ENCODE measurements around the gene RCOR2. TPM values are rescaled to one million over a fixed set of nuclear protein-coding genes. Genes with fewer than 3 reads are reported as not detected.
A peak's percentile ranks its signal among the peaks of the same experiment; 100 is the strongest.

RCOR2 gene
- total RNA-seq, 1 donor from 2014 or later = 2.6 TPM

DNA sequence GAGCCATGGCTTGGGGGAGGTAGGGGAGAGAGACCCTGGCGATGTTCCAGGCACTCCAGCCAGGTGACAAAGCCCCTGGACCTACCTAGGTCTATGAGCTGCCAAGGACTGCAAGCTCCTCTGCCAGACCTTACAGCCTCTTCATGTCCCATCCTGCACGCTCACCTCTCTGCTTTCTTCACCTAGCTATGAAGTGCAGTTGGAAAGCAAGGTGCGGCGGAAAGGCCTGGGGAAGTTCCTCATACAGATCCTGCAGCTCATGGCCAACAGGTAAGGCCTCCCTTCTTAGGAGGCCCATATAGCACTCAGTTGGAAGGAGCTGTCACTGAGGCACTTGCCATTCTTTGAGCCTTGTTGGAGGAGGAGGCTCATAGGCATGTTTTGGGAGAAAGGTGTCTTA lies 35.6 kb upstream of the RCOR2 start:
- peaks cover 33% of the 10 kb centered on the region for H3K36me3 Mint-ChIP-seq (ENCODE audit: unreplicated experiment)
- no peaks in the 10 kb centered on the region for H3K9me3 Mint-ChIP-seq (ENCODE audit: unreplicated experiment)
- no peaks in the 10 kb centered on the region for H3K27me3 Mint-ChIP-seq (ENCODE audit: unreplicated experiment)
- no peak overlapping the region for H3K4me3 Mint-ChIP-seq (ENCODE audit: unreplicated experiment)
- TF ChIP-seq CTCF (IDR thresholded peaks at IDR 0.05) = no peak
- H3K27ac Mint-ChIP-seq (ENCODE audit: unreplicated experiment) = no peak overlapping the region
- DNase-seq (ENCODE audit: extremely low spot score, unreplicated experiment) = no peak
- H3K4me1 Mint-ChIP-seq (ENCODE audit: unreplicated experiment) = peaks cover 8% of the 10 kb centered on the region

GRCh38 chr11:63951779-63952536 lies 35.0 kb upstream of the RCOR2 start:
- H3K27me3 Mint-ChIP-seq (ENCODE audit: unreplicated experiment) = no peaks in the 10 kb centered on the region
- peaks cover 8% of the 10 kb centered on the region for H3K4me1 Mint-ChIP-seq (ENCODE audit: unreplicated experiment)
- no peak for TF ChIP-seq CTCF (IDR thresholded peaks at IDR 0.05)
- H3K4me3 Mint-ChIP-seq (ENCODE audit: unreplicated experiment) = no peak overlapping the region
- DNase-seq (ENCODE audit: extremely low spot score, unreplicated experiment) = no peak
- peaks cover 33% of the 10 kb centered on the region for H3K36me3 Mint-ChIP-seq (ENCODE audit: unreplicated experiment)
- no peak overlapping the region for H3K27ac Mint-ChIP-seq (ENCODE audit: unreplicated experiment)
- no peaks in the 10 kb centered on the region for H3K9me3 Mint-ChIP-seq (ENCODE audit: unreplicated experiment)

GRCh38 chr11:63945477-63946163 lies 28.7 kb upstream of the RCOR2 start:
- H3K27ac Mint-ChIP-seq (ENCODE audit: unreplicated experiment) = peak overlapping the region; percentile 31
- H3K4me3 Mint-ChIP-seq (ENCODE audit: unreplicated experiment) = no peak overlapping the region

DNA sequence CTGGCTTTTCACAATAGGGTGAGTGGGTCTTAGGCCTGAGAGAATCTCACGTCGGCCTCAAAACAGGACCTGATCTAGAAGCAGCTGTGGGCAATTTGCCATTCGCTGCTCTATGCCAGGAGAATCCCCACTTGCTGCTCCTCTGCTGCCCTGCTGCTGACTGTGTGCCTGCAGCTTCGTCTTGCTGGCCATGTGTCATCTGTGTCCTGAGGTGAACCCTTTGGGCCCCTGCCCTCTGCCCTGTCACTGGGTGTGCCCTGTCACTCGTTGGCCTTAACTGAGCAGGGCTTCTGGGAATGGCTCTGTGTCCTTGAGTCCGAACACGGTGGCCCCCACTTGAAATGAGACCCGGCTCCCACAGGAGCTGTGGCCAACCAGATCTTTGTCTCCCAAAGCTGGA lies 28.0 kb upstream of the RCOR2 start:
- TF ChIP-seq CTCF (IDR thresholded peaks at IDR 0.05) = no peak
- Mint-ChIP-seq H3K4me1 (ENCODE audit: unreplicated experiment) (peaks cover 22% of the 10 kb centered on the region), H3K9me3 (ENCODE audit: unreplicated experiment) (no peaks in the 10 kb centered on the region), H3K27ac (ENCODE audit: unreplicated experiment) (peak overlapping the region; percentile 23), H3K36me3 (ENCODE audit: unreplicated experiment) (no peaks in the 10 kb centered on the region), H3K27me3 (ENCODE audit: unreplicated experiment) (no peaks in the 10 kb centered on the region), H3K4me3 (ENCODE audit: unreplicated experiment) (no peak overlapping the region)
- DNase-seq (ENCODE audit: extremely low spot score, unreplicated experiment) = no peak

More at GRCh38 chr11:63945477-63946163, 28.7 kb upstream of the RCOR2 start:
- H3K4me1 Mint-ChIP-seq (ENCODE audit: unreplicated experiment) = peaks cover 19% of the 10 kb centered on the region
- peak; percentile 81 for TF ChIP-seq CTCF (IDR thresholded peaks at IDR 0.05)
- H3K27me3 Mint-ChIP-seq (ENCODE audit: unreplicated experiment) = no peaks in the 10 kb centered on the region
- DNase-seq (ENCODE audit: extremely low spot score, unreplicated experiment) = no peak
- H3K9me3 Mint-ChIP-seq (ENCODE audit: unreplicated experiment) = no peaks in the 10 kb centered on the region
- peaks cover 1% of the 10 kb centered on the region for H3K36me3 Mint-ChIP-seq (ENCODE audit: unreplicated experiment)

DNA sequence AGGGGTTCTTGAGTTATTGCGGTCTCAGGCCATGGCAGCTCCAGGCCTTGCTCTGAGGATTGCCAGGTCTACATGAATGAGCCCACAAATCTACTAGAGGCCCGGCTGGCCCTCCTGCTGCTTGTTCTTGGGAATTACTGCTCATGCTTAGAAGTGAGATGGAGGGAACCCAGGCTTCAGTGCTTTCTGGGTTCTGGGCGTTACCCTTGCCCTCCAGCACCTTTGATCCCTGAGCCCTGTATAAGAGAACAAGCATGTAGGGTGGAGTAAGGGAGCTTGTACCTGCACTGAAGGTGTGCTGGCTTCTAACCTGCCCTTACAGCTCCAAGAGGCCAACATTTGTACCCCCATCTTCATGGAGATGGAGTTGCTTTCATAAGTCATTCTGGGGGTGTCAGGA lies 25.8 kb upstream of the RCOR2 start:
- no peak for TF ChIP-seq CTCF (IDR thresholded peaks at IDR 0.05)
- H3K36me3 Mint-ChIP-seq (ENCODE audit: unreplicated experiment) = no peaks in the 10 kb centered on the region
- no peak for DNase-seq (ENCODE audit: extremely low spot score, unreplicated experiment)
- peaks cover 28% of the 10 kb centered on the region for H3K4me1 Mint-ChIP-seq (ENCODE audit: unreplicated experiment)
- H3K27me3 Mint-ChIP-seq (ENCODE audit: unreplicated experiment) = no peaks in the 10 kb centered on the region
- H3K9me3 Mint-ChIP-seq (ENCODE audit: unreplicated experiment) = no peaks in the 10 kb centered on the region
- H3K4me3 Mint-ChIP-seq (ENCODE audit: unreplicated experiment) = no peak overlapping the region
- H3K27ac Mint-ChIP-seq (ENCODE audit: unreplicated experiment) = no peak overlapping the region

Data from osteocyte (in vitro differentiated cells).